A549 (cell line): ENCODE measurements around the gene AMPD1. TPM values are rescaled to one million over a fixed set of nuclear protein-coding genes. Genes with fewer than 3 reads are reported as not detected.

Source experiments
- ATAC-seq, 2 experiments: fragments of 200-7000 bp in 1 of 2; fragments of >200 bp in 1 of 2; cut with Nextera tagmentation in 1 of 2; cut with Tn5 transposase in 1 of 2; 3 replicates each; pipeline versions ENCODE4 v1.8.0 to v1.9.1; 2018 to 2020; ENCODE audit warnings: mild to moderate bottlenecking in 1 of 2, moderate library complexity in 1 of 2
- CTCF ChIA-PET: fragments of 300-600 bp; sonication (Branson Sonifier 250); formaldehyde crosslinking; extraction: SDS; loops from one replicate; lab custom pipeline; 2021; ENCODE audit warnings: antibody characterized with exemption, inconsistent platforms; lab: Yijun Ruan, JAX
- POLR2A ChIA-PET: fragments of 350-600 bp; formaldehyde crosslinking; extraction: SDS; loops from one replicate; lab custom pipeline; 2021; ENCODE audit warnings: antibody characterized with exemption, inconsistent platforms; lab: Yijun Ruan, JAX
- DNase-seq, 2 experiments: peaks; one replicate each; pipeline versions ENCODE4 v3.0.0 to v3.0.0-alpha.2; 2011 to 2016; ENCODE audit warnings: low read depth in 1 of 2, low spot score in 1 of 2
- FAIRE-seq: peaks from 2 replicates; lab custom pipeline; 2011; peaks lifted over from hg19 to GRCh38; lab: Jason Lieb, UNC
- H3K27ac ChIP-seq, 2 experiments: fragments of >200 bp; sonication (Bioruptor Twin); formaldehyde crosslinking; 3 replicates each; pipeline ENCODE4 v1.5.1; 2016 to 2017
- H3K4me1 ChIP-seq: fragments of >200 bp; sonication (Bioruptor Twin); formaldehyde crosslinking; 3 replicates; pipeline ENCODE4 v1.6.1; 2016
- H3K4me2 ChIP-seq: fragments of >200 bp; sonication (Bioruptor Twin); formaldehyde crosslinking; 3 replicates; pipeline ENCODE4 v1.6.1; 2016
- H3K4me3 ChIP-seq: fragments of >200 bp; sonication (Bioruptor Twin); formaldehyde crosslinking; 3 replicates; pipeline ENCODE4 v1.5.1; 2016
- H3K9me3 ChIP-seq: fragments of >200 bp; sonication (Bioruptor Twin); formaldehyde crosslinking; 3 replicates; pipeline ENCODE4 v1.6.1; 2016
- ATOH8 ChIP-seq: fragments of 250-450 bp; sonication (Bioruptor Pico); IDR thresholded peaks from 2 replicates; pipeline ENCODE4 v1.5.0; 2020; ENCODE audit warnings: low read depth, mild to moderate bottlenecking, moderate library complexity
- BHLHE40 ChIP-seq: IDR thresholded peaks from 2 replicates; pipeline ENCODE4 v1.6.1; 2012; ENCODE audit warnings: low read depth, low read length, inconsistent platforms
- CBX2 ChIP-seq: fragments of 200-600 bp; sonication (generic); IDR thresholded peaks from 2 replicates; pipeline ENCODE4 v1.6.1; 2016; ENCODE audit warnings: low read depth, mild to moderate bottlenecking, borderline replicate concordance
- EHF ChIP-seq: fragments of 250-450 bp; sonication (Bioruptor Pico); IDR thresholded peaks from 2 replicates; pipeline ENCODE4 v1.5.0; 2020; ENCODE audit warnings: mild to moderate bottlenecking
- EP300 ChIP-seq, 2 experiments: fragments of >200 bp; sonication (Bioruptor Twin); formaldehyde crosslinking; IDR thresholded peaks; 2 replicates in 1 of 2; 3 replicates in 1 of 2; pipeline ENCODE4 v1.6.1; 2016 to 2017
- ESRRA ChIP-seq: fragments of 150-350 bp; IDR thresholded peaks from 2 replicates; pipeline ENCODE4 v1.6.1; 2014; ENCODE audit warnings: mild to moderate bottlenecking, low read length, borderline replicate concordance
- FOSB ChIP-seq: fragments of 250-450 bp; sonication (Bioruptor Pico); IDR thresholded peaks from 2 replicates; pipeline ENCODE4 v1.5.0; 2020; ENCODE audit warnings: mild to moderate bottlenecking, moderate library complexity
- FOXS1 ChIP-seq: fragments of 250-450 bp; sonication (Bioruptor Pico); IDR thresholded peaks from 2 replicates; pipeline ENCODE4 v1.5.0; 2020; ENCODE audit warnings: mild to moderate bottlenecking, moderate library complexity
- HES2 ChIP-seq: fragments of >200 bp; sonication (Bioruptor Twin); formaldehyde crosslinking; IDR thresholded peaks from 2 replicates; pipeline ENCODE4 v1.6.1; 2016
- HEYL ChIP-seq: fragments of 250-450 bp; sonication (Bioruptor Pico); IDR thresholded peaks from 2 replicates; pipeline ENCODE4 v1.8.0; 2021; ENCODE audit warnings: mild to moderate bottlenecking, moderate library complexity
- HOXA7 ChIP-seq: fragments of 250-450 bp; sonication (Bioruptor Pico); IDR thresholded peaks from 2 replicates; pipeline ENCODE4 v1.5.0; 2020; ENCODE audit warnings: mild to moderate bottlenecking, moderate library complexity
- HOXB13 ChIP-seq: fragments of 250-450 bp; sonication (Bioruptor Pico); IDR thresholded peaks from 2 replicates; pipeline ENCODE4 v1.5.0; 2020; ENCODE audit warnings: low read depth, mild to moderate bottlenecking, moderate library complexity
- JUN ChIP-seq, 2 experiments: fragments of >200 bp; sonication (Bioruptor Twin); formaldehyde crosslinking; IDR thresholded peaks; 2 replicates in 1 of 2; 3 replicates in 1 of 2; pipeline ENCODE4 v1.6.1; 2016 to 2017
- KDM1A ChIP-seq: fragments of 200-600 bp; sonication (generic); IDR thresholded peaks from 2 replicates; pipeline ENCODE4 v1.6.1; 2016; ENCODE audit warnings: low read depth, mild to moderate bottlenecking
- MAZ ChIP-seq: fragments of 150-350 bp; IDR thresholded peaks from 2 replicates; pipeline ENCODE4 v1.6.1; 2014; ENCODE audit warnings: antibody characterized with exemption, low read depth, low read length, borderline replicate concordance
- MYC ChIP-seq: IDR thresholded peaks from 2 replicates; pipeline ENCODE4 v1.6.1; 2012; ENCODE audit warnings: mild to moderate bottlenecking, inconsistent platforms, low read length, improper control_type of control experiment, borderline replicate concordance
- NR3C1 ChIP-seq: fragments of >200 bp; sonication (Bioruptor Twin); formaldehyde crosslinking; IDR thresholded peaks from 3 replicates; pipeline ENCODE4 v1.6.1; 2017
- PBX3 ChIP-seq: IDR thresholded peaks from 2 replicates; pipeline ENCODE4 v1.6.1; 2012
- PHF8 ChIP-seq: fragments of 200-600 bp; sonication (generic); IDR thresholded peaks from 2 replicates; pipeline ENCODE4 v1.6.1; 2016; ENCODE audit warnings: low read depth, mild to moderate bottlenecking, antibody characterized with exemption, moderate library complexity, borderline replicate concordance
- POLR2AphosphoS2 ChIP-seq: conservative IDR thresholded peaks from 2 replicates; pipeline ENCODE4 v1.6.1; 2012; ENCODE audit warnings: low read length, improper control_type of control experiment, inconsistent platforms
- RARB ChIP-seq: fragments of 250-450 bp; sonication (Bioruptor Pico); IDR thresholded peaks from 2 replicates; pipeline ENCODE4 v1.8.0; 2021; ENCODE audit warnings: mild to moderate bottlenecking, moderate library complexity
- REST ChIP-seq: fragments of 200-600 bp; sonication (generic); IDR thresholded peaks from 2 replicates; pipeline ENCODE4 v1.6.1; 2016; ENCODE audit warnings: antibody characterized with exemption, mild to moderate bottlenecking, moderate library complexity
- RFX5 ChIP-seq: fragments of 450-650 bp; IDR thresholded peaks from 2 replicates; pipeline ENCODE4 v1.7.1; 2014; ENCODE audit warnings: antibody characterized with exemption, mild to moderate bottlenecking, moderate library complexity
- SMC3 ChIP-seq: fragments of >200 bp; sonication (Bioruptor Twin); formaldehyde crosslinking; IDR thresholded peaks from 3 replicates; pipeline ENCODE4 v1.6.1; 2018; ENCODE audit warnings: inconsistent platforms
- TP53 ChIP-seq: fragments of 250-450 bp; sonication (Bioruptor Pico); IDR thresholded peaks from 2 replicates; pipeline ENCODE4 v1.5.0; 2021; ENCODE audit warnings: mild to moderate bottlenecking, moderate library complexity
- ZFP36 ChIP-seq: fragments of 450-650 bp; IDR thresholded peaks from 2 replicates; pipeline ENCODE4 v1.6.1; 2014; ENCODE audit warnings: borderline replicate concordance; ENCODE audit not compliant: partially characterized antibody
- WGBS: methylation state at CpG from one replicate; pipeline ENCODE4 v1.1.6; 2017; ENCODE audit errors: missing lambda C conversion rate; 5-methylcytosine and 5-hydroxymethylcytosine counted together
- polyA plus RNA-seq, 4 experiments: library from polyadenylated mRNA; depleted of rRNA in 3 of 4; stranded (reverse); fragments of >200 nt; fragmentation: RNase III in 1 of 4; extraction: RNeasy Plus Mini Kit Qiagen cat#74134 plus additional on column Dnase treatment in 1 of 4; gene quantifications; 2 replicates in 3 of 4; 3 replicates in 1 of 4; pipeline ENCODE4 v1.2.3, GENCODE V29; 2011 to 2017

AMPD1 gene
- polyA plus RNA-seq, 2 of the 4 experiments (the other 2 are of a cell fraction) = not detected

GRCh38 chr1:114707604-114708003 lies 12.3 kb upstream of the AMPD1 start:
- ATAC-seq (no peak), DNase-seq (no peak), FAIRE-seq (no peak)
- WGBS = 98% methylated on average over 2 of the region's 2 CpGs
- no peak overlapping the region for H3K4me2 ChIP-seq
- no peak overlapping the region for H3K27ac ChIP-seq
- no peak overlapping the region for H3K4me3 ChIP-seq
- TF ChIP-seq KDM1A (no peak), EP300 (IDR thresholded peaks at IDR 0.05) (no peak), NR3C1 (no peak), MYC (no peak), FOSB (CRISPR knock-in tag) (no peak), HOXA7 (CRISPR knock-in tag) (no peak), ZFP36 (no peak), FOXS1 (CRISPR knock-in tag) (no peak)
- POLR2A ChIA-PET = interaction anchor here (1.2 kb wide), 1 partner anchor 9 kb away, joined by 3 read pairs; the partner anchor contains the start of gene NRAS
- H3K4me1 ChIP-seq = no peaks in the 10 kb centered on the region
- CTCF ChIA-PET = no interaction called here
- no peaks in the 10 kb centered on the region for H3K9me3 ChIP-seq

- FAIRE-seq (no peak), ATAC-seq (no peak), DNase-seq (no peak)
- no peak overlapping the region for H3K4me2 ChIP-seq
- WGBS = 86% methylated on average over 1 of the region's 1 CpG
- ChIA-PET POLR2A (no interaction called here), CTCF (interaction anchor here (0.9 to 1.0 kb wide), 2 partner anchors 10 to 12 kb away, joined by 3 read pairs; no protein-coding TSS in a partner anchor)
- H3K27ac ChIP-seq = no peak overlapping the region
- no peaks in the 10 kb centered on the region for H3K9me3 ChIP-seq
- H3K4me1 ChIP-seq = no peaks in the 10 kb centered on the region
- no peak overlapping the region for H3K4me3 ChIP-seq
- TF ChIP-seq HOXB13 = no peak
- TF ChIP-seq POLR2AphosphoS2 = 0 out of 2 replicates have a peak, but pooled peaks have one; percentile 55
- no peak for TF ChIP-seq ATOH8 (CRISPR knock-in tag)
Measured at GRCh38 chr1:114703242-114703641, 7.9 kb upstream of the AMPD1 start.

GRCh38 chr1:114702737-114703136 lies 7.4 kb upstream of the AMPD1 start:
- FAIRE-seq (no peak), ATAC-seq (0 out of 6 replicates have a peak, but pooled peaks of 1 of the 2 experiments have one; percentile 34), DNase-seq (no peak)
- ChIA-PET POLR2A (no interaction called here), CTCF (interaction anchor here (0.9 kb wide), 1 partner anchor 11 kb away, joined by 3 read pairs; no protein-coding TSS in a partner anchor)
- 97% methylated on average over 5 of the region's 5 CpGs for WGBS
- no peaks in the 10 kb centered on the region for H3K4me1 ChIP-seq
- no peak overlapping the region for H3K4me2 ChIP-seq
- H3K9me3 ChIP-seq = no peaks in the 10 kb centered on the region
- no peak overlapping the region for H3K4me3 ChIP-seq
- TF ChIP-seq REST (no peak), PBX3 (no peak), MYC (no peak), RARB (CRISPR knock-in tag) (no peak), TP53 (no peak), HES2 (no peak), JUN (IDR thresholded peaks at IDR 0.05) (no peak), BHLHE40 (no peak), RFX5 (no peak), PHF8 (no peak), CBX2 (no peak), ESRRA (no peak), EHF (CRISPR knock-in tag) (no peak), SMC3 (no peak), HEYL (CRISPR knock-in tag) (no peak), MAZ (no peak)
- no peak overlapping the region for H3K27ac ChIP-seq
